Stimulated activated CD4-positive, alpha-beta T cell treated with anti-CD3 and anti-CD28 coated beads, Interleukin-15, amount 100 ng/mL, for 1 hour (primary cell): ENCODE measurements around the gene GRIN3A.
"Not testable (repeated sequence)": the region's sequence is repeated elsewhere in the genome, so short reads cannot be mapped to it uniquely, and the experiment has no call there.

Experiments used
- DNase-seq, 2 donors: peaks; one replicate each; pipeline ENCODE4 v3.0.0-alpha.2; 2020; ENCODE audit warnings: low read depth in 1 of 2, low spot score in 1 of 2

The GRIN3A gene

GRCh38 chr9:101579711-101580545, 158.5 kb downstream of the GRIN3A start:
- no peak for DNase-seq

GRCh38 chr9:101578378-101578777, 160.1 kb downstream of the GRIN3A start:
- DNase-seq, result no peak

- no peak for DNase-seq
Measured at GRCh38 chr9:101574731-101575333, 163.6 kb downstream of the GRIN3A start.

- no peak for DNase-seq
Measured at GRCh38 chr9:101572316-101572715, 166.1 kb downstream of the GRIN3A start.

- no peak for DNase-seq
Measured at GRCh38 chr9:101571114-101571513, 167.3 kb downstream of the GRIN3A start.

- DNase-seq, result no peak
Measured at GRCh38 chr9:101569741-101570501, 168.5 kb downstream of the GRIN3A start.

GRCh38 chr9:101567725-101568350, 170.6 kb downstream of the GRIN3A start:
- no peak for DNase-seq

- DNase-seq, result no peak
Measured at GRCh38 chr9:101566904-101567724, 171.3 kb downstream of the GRIN3A start.

GRCh38 chr9:101564252-101564651, 174.2 kb downstream of the GRIN3A start:
- DNase-seq, result no peak

- no peak for DNase-seq
Measured at GRCh38 chr9:101562966-101563365, 175.5 kb downstream of the GRIN3A start.

- DNase-seq, result no peak
Measured at GRCh38 chr9:101561740-101562139, 176.7 kb downstream of the GRIN3A start.

- not testable (repeated sequence) for DNase-seq
Measured at GRCh38 chr9:101549472-101550098, 188.9 kb downstream of the GRIN3A start.

GRCh38 chr9:101543098-101543735, 195.2 kb downstream of the GRIN3A start:
- no peak for DNase-seq

GRCh38 chr9:101540069-101540468, 198.4 kb downstream of the GRIN3A start:
- no peak for DNase-seq

GRCh38 chr9:101536938-101537337, 201.5 kb downstream of the GRIN3A start:
- DNase-seq, result no peak

GRCh38 chr9:101536351-101536750, 202.1 kb downstream of the GRIN3A start:
- DNase-seq, result no peak

GRCh38 chr9:101533334-101534204, 204.9 kb downstream of the GRIN3A start, which contains the start of gene RNF20:
Gene RNF20 (plus strand): TSS chr9:101533853. CDS start chr9:101535424, 1,571 bp downstream.
- DNase-seq, result peak; percentile 96 to 98

GRCh38 chr9:101530076-101530711, 208.3 kb downstream of the GRIN3A start:
- DNase-seq, result peak; percentile 28 to 30
